Stimulated activated CD4-positive, alpha-beta T cell treated with anti-CD3 and anti-CD28 coated beads, Interleukin-4, amount 100 ng/mL, for 4 hours (primary cell): ENCODE measurements around the gene MAPK4.

Experiments used
- DNase-seq, 2 experiments: peaks; one replicate each; pipeline ENCODE4 v3.0.0-alpha.2; 2020

The MAPK4 gene

GRCh38 chr18:50656396-50656795, 96.5 kb downstream of the MAPK4 start:
- no peak for DNase-seq

- DNase-seq, result no peak
Measured at GRCh38 chr18:50656841-50657470, 97.1 kb downstream of the MAPK4 start.

- DNase-seq, result no peak
Measured at GRCh38 chr18:50658601-50659000, 98.7 kb downstream of the MAPK4 start.

GRCh38 chr18:50659091-50660003, 99.5 kb downstream of the MAPK4 start:
- DNase-seq, result no peak

- DNase-seq, result no peak
Measured at GRCh38 chr18:50661013-50661412, 101.1 kb downstream of the MAPK4 start.

- DNase-seq, result no peak
Measured at GRCh38 chr18:50662177-50662576, 102.3 kb downstream of the MAPK4 start.

- no peak for DNase-seq
Measured at GRCh38 chr18:50662775-50663383, 103.0 kb downstream of the MAPK4 start.

- no peak for DNase-seq
Measured at GRCh38 chr18:50663626-50664441, 103.9 kb downstream of the MAPK4 start.

GRCh38 chr18:50665015-50665414, 105.1 kb downstream of the MAPK4 start:
- no peak for DNase-seq

GRCh38 chr18:50665519-50665918, 105.6 kb downstream of the MAPK4 start:
- no peak for DNase-seq

- DNase-seq, result no peak
Measured at GRCh38 chr18:50666536-50666935, 106.6 kb downstream of the MAPK4 start.

GRCh38 chr18:50671376-50671775, 111.5 kb downstream of the MAPK4 start:
- DNase-seq, result no peak

GRCh38 chr18:50674307-50674980, 114.6 kb downstream of the MAPK4 start:
- no peak for DNase-seq

GRCh38 chr18:50675043-50675442, 115.2 kb downstream of the MAPK4 start:
- DNase-seq, result no peak

GRCh38 chr18:50678651-50679050, 118.8 kb downstream of the MAPK4 start:
- no peak for DNase-seq

- no peak for DNase-seq
Measured at GRCh38 chr18:50679056-50679455, 119.2 kb downstream of the MAPK4 start.

GRCh38 chr18:50679656-50680055, 119.8 kb downstream of the MAPK4 start:
- no peak for DNase-seq

GRCh38 chr18:50680966-50681365, 121.1 kb downstream of the MAPK4 start:
- DNase-seq, result no peak

GRCh38 chr18:50682852-50683251, 123.0 kb downstream of the MAPK4 start:
- DNase-seq, result no peak

GRCh38 chr18:50686409-50686808, 126.5 kb downstream of the MAPK4 start:
- DNase-seq, result no peak

GRCh38 chr18:50687491-50687890, 127.6 kb downstream of the MAPK4 start:
- DNase-seq, result no peak

- no peak for DNase-seq
Measured at GRCh38 chr18:50689578-50689977, 129.7 kb downstream of the MAPK4 start.
